ENCODE data around the gene GRIK2. TPM values are rescaled to one million over a fixed set of nuclear protein-coding genes. Genes with fewer than 3 reads are reported as not detected.

GRIK2 gene
- total and polyA plus RNA-seq, 9 donors = 0.12 to 4.1 (median 0.89) TPM; not detected in 1

- whole genome bisulfite sequencing, 3 donors = 42 to 58% (median 55%) methylated on average over 1 of the region's 1 CpG
- H3K9me3 ChIP-seq = no peaks in the 10 kb centered on the region
- no peaks in the 10 kb centered on the region for H3K27me3 ChIP-seq
- H3K36me3 ChIP-seq = no peaks in the 10 kb centered on the region
- H3K27ac ChIP-seq = no peak overlapping the region
- TF ChIP-seq EP300 (IDR thresholded peaks at IDR 0.05) (no peak), CTCF (IDR thresholded peaks at IDR 0.05) (no peak), POLR2A (IDR thresholded peaks at IDR 0.05) (no peak)
- no peak overlapping the region for H3K4me3 ChIP-seq
- intact Hi-C loops (cut with DNase I) = no loop called here
- no peaks in the 10 kb centered on the region for H3K4me1 ChIP-seq (ENCODE audit: insufficient read depth)
- no peak for DNase-seq
Observed at GRCh38 chr6:101429270-101429669, 35.8 kb downstream of the GRIK2 start.

GRCh38 chr6:101429845-101430244 is 36.3 kb downstream of the GRIK2 start:
- WGBS, 3 donors = 77 to 84% (median 77%) methylated on average over 5 of the region's 5 CpGs
- Histone ChIP-seq H3K36me3 (no peaks in the 10 kb centered on the region), H3K9me3 (no peaks in the 10 kb centered on the region), H3K4me1 (ENCODE audit: insufficient read depth) (no peaks in the 10 kb centered on the region), H3K27ac (no peak overlapping the region), H3K4me3 (no peak overlapping the region), H3K27me3 (no peaks in the 10 kb centered on the region)
- intact Hi-C loops (cut with DNase I) = no loop called here
- TF ChIP-seq POLR2A (IDR thresholded peaks at IDR 0.05) (no peak), EP300 (IDR thresholded peaks at IDR 0.05) (no peak), CTCF (IDR thresholded peaks at IDR 0.05) (no peak)
- DNase-seq = no peak

- no peaks in the 10 kb centered on the region for H3K36me3 ChIP-seq
- H3K27me3 ChIP-seq = no peaks in the 10 kb centered on the region
- WGBS, 3 donors = 92 to 95% (median 95%) methylated on average over 5 of the region's 5 CpGs
- no peaks in the 10 kb centered on the region for H3K9me3 ChIP-seq
- no peak for DNase-seq
- H3K4me3 ChIP-seq = no peak overlapping the region
- intact Hi-C loops (cut with DNase I) = no loop called here
- H3K4me1 ChIP-seq (ENCODE audit: insufficient read depth) = no peaks in the 10 kb centered on the region
- no peak for TF ChIP-seq POLR2A (IDR thresholded peaks at IDR 0.05)
- no peak for TF ChIP-seq CTCF (IDR thresholded peaks at IDR 0.05)
- TF ChIP-seq EP300 (IDR thresholded peaks at IDR 0.05) = no peak
- H3K27ac ChIP-seq = no peak overlapping the region
Observed at GRCh38 chr6:101433141-101433540, 39.6 kb downstream of the GRIK2 start.

GRCh38 chr6:101434601-101435000 is 41.1 kb downstream of the GRIK2 start:
- Histone ChIP-seq H3K4me1 (ENCODE audit: insufficient read depth) (no peaks in the 10 kb centered on the region), H3K4me3 (no peak overlapping the region), H3K9me3 (no peaks in the 10 kb centered on the region), H3K36me3 (no peaks in the 10 kb centered on the region), H3K27ac (no peak overlapping the region), H3K27me3 (no peaks in the 10 kb centered on the region)
- WGBS, 3 donors = 68 to 76% (median 71%) methylated on average over 2 of the region's 2 CpGs
- DNase-seq = no peak
- intact Hi-C loops (cut with DNase I) = no loop called here
- no peak for TF ChIP-seq CTCF (IDR thresholded peaks at IDR 0.05)
- TF ChIP-seq EP300 (IDR thresholded peaks at IDR 0.05) = no peak
- TF ChIP-seq POLR2A (IDR thresholded peaks at IDR 0.05) = no peak

- Histone ChIP-seq H3K4me1 (ENCODE audit: insufficient read depth) (no peaks in the 10 kb centered on the region), H3K4me3 (no peak overlapping the region), H3K27ac (no peak overlapping the region), H3K27me3 (no peaks in the 10 kb centered on the region), H3K9me3 (no peaks in the 10 kb centered on the region), H3K36me3 (no peaks in the 10 kb centered on the region)
- DNase-seq = no peak
- no peak for TF ChIP-seq CTCF (IDR thresholded peaks at IDR 0.05)
- TF ChIP-seq EP300 (IDR thresholded peaks at IDR 0.05) = no peak
- TF ChIP-seq POLR2A (IDR thresholded peaks at IDR 0.05) = no peak
- WGBS, 3 donors = 63 to 85% (median 68%) methylated on average over 1 of the region's 1 CpG
- intact Hi-C loops (cut with DNase I) = no loop called here
Observed at GRCh38 chr6:101435038-101435437, 41.5 kb downstream of the GRIK2 start.

Measured in ovary (tissue), 9 donors.